SK-N-SH (cell line): ENCODE results near the gene COBL. TPM values are rescaled to one million over a fixed set of nuclear protein-coding genes. Genes with fewer than 3 reads are reported as not detected.

Source experiments
- CTCF ChIA-PET: fragments of 300-600, 350-600 bp; formaldehyde crosslinking; extraction: SDS; loops from one replicate; lab custom pipeline; 2021; lab: Yijun Ruan, JAX
- POLR2A ChIA-PET: fragments of 350-600 bp; sonication (Branson Sonifier 250); formaldehyde crosslinking; extraction: SDS; loops from one replicate; lab custom pipeline; 2020; ENCODE audit warnings: antibody characterized with exemption, inconsistent platforms; lab: Yijun Ruan, JAX
- DNase-seq: peaks from one replicate; pipeline ENCODE4 v3.0.0; 2012
- H2AFZ ChIP-seq: fragments of 200-600 bp; sonication (generic); 2 replicates; pipeline ENCODE4 v1.8.1; 2016; ENCODE audit warnings: antibody characterized with exemption, mild to moderate bottlenecking, low read depth
- H3F3A ChIP-seq: fragments of 200-600 bp; sonication (generic); replicated peaks from 2 replicates; pipeline ENCODE3; 2016; ENCODE audit warnings: antibody characterized with exemption, mild to moderate bottlenecking; ENCODE audit not compliant: insufficient read depth
- H3K27ac ChIP-seq, 2 experiments: fragments of 200-500 bp in 1 of 2; fragments of 200-600 bp in 1 of 2; sonication (Bioruptor generic) in 1 of 2; sonication (generic), shearing (Covaris generic) in 1 of 2; 2 replicates each; pipeline versions ENCODE4 v1.5.1 to v1.6.1; 2014 to 2016; ENCODE audit warnings: low read depth in 2 of 2, inconsistent platforms in 1 of 2, low read length in 1 of 2, mild to moderate bottlenecking in 1 of 2, mixed read lengths in 1 of 2
- H3K27me3 ChIP-seq: fragments of 200-600 bp; sonication (generic), shearing (Covaris generic); 2 replicates; pipeline ENCODE4 v1.6.1; 2016; ENCODE audit warnings: mixed run types; ENCODE audit not compliant: insufficient read depth
- H3K36me3 ChIP-seq, 2 experiments: fragments of 200-500 bp in 1 of 2; fragments of 200-600 bp in 1 of 2; sonication (Bioruptor generic) in 1 of 2; sonication (generic) in 1 of 2; replicated peaks in 1 of 2; 2 replicates each; pipeline versions ENCODE3 to v1.5.1; 2014 to 2016; ENCODE audit warnings: low read length in 1 of 2, mild to moderate bottlenecking in 1 of 2; ENCODE audit not compliant: insufficient read depth in 2 of 2, control insufficient read depth in 1 of 2
- H3K4me1 ChIP-seq, 2 experiments: fragments of 200-500 bp in 1 of 2; fragments of 200-600 bp in 1 of 2; sonication (Bioruptor generic) in 1 of 2; sonication (generic), shearing (Covaris generic) in 1 of 2; 2 replicates each; pipeline versions ENCODE4 v1.5.1 to v1.6.1; 2014 to 2016; ENCODE audit warnings: low read depth in 1 of 2, low read length in 1 of 2, mixed run types in 1 of 2; ENCODE audit not compliant: insufficient read depth in 2 of 2, control insufficient read depth in 1 of 2
- H3K4me2 ChIP-seq: fragments of 200-600 bp; sonication (generic), shearing (Covaris generic); 2 replicates; pipeline ENCODE4 v1.6.1; 2017; ENCODE audit warnings: mixed run types
- H3K4me3 ChIP-seq, 2 experiments: fragments of 200-500 bp in 1 of 2; fragments of 200-600 bp in 1 of 2; sonication (Bioruptor generic) in 1 of 2; sonication (generic), shearing (Covaris generic) in 1 of 2; 2 replicates each; pipeline versions ENCODE4 v1.5.1 to v1.8.1; 2014 to 2016; ENCODE audit warnings: low read depth in 2 of 2, inconsistent platforms in 1 of 2, low read length in 1 of 2, mild to moderate bottlenecking in 1 of 2, mixed read lengths in 1 of 2, moderate library complexity in 1 of 2
- H3K79me2 ChIP-seq: fragments of 200-600 bp; sonication (generic); 2 replicates; pipeline ENCODE4 v1.8.1; 2017; ENCODE audit warnings: mild to moderate bottlenecking; ENCODE audit not compliant: insufficient read depth
- H3K9ac ChIP-seq: fragments of 200-600 bp; sonication (generic); 2 replicates; pipeline ENCODE4 v1.6.1; 2017; ENCODE audit warnings: mixed run types
- H3K9me2 ChIP-seq: fragments of 200-600 bp; sonication (generic); 2 replicates; pipeline ENCODE4 v1.6.1; 2017; ENCODE audit warnings: mixed run types
- H3K9me3 ChIP-seq: fragments of 200-600 bp; sonication (generic); 2 replicates; pipeline ENCODE4 v1.6.1; 2017; ENCODE audit warnings: mixed run types, mild to moderate bottlenecking, moderate library complexity
- H4K20me1 ChIP-seq: fragments of 200-600 bp; sonication (generic); 2 replicates; pipeline ENCODE4 v1.6.1; 2017; ENCODE audit warnings: mild to moderate bottlenecking, mixed run types; ENCODE audit not compliant: insufficient read depth
- EP300 ChIP-seq, 2 experiments: IDR thresholded peaks; 2 replicates each; pipeline versions ENCODE4 v1.4.0 to v1.6.1; 2012; ENCODE audit warnings: borderline replicate concordance in 1 of 2, low read depth in 1 of 2, low read length in 1 of 2
- FOXJ3 ChIP-seq: sonication (generic); formaldehyde crosslinking; IDR thresholded peaks from 2 replicates; pipeline ENCODE4 v1.5.1; 2020; ENCODE audit warnings: mild to moderate bottlenecking, missing genetic modification reagents
- FOXM1 ChIP-seq: IDR thresholded peaks from 2 replicates; pipeline ENCODE4 v1.4.0; 2012; ENCODE audit warnings: low read depth, mild to moderate bottlenecking
- GATA2 ChIP-seq: sonication (generic); formaldehyde crosslinking; IDR thresholded peaks from 2 replicates; pipeline ENCODE4 v1.5.0; 2020; ENCODE audit warnings: mild to moderate bottlenecking, missing genetic modification reagents
- JUND ChIP-seq: IDR thresholded peaks from 2 replicates; pipeline ENCODE4 v1.4.0; 2012
- MXI1 ChIP-seq: IDR thresholded peaks from 2 replicates; pipeline ENCODE4 v1.6.1; 2012; ENCODE audit warnings: mild to moderate bottlenecking, low read depth, low read length, improper control_type of control experiment
- NRF1 ChIP-seq: IDR thresholded peaks from 2 replicates; pipeline ENCODE4 v1.6.1; 2012; ENCODE audit warnings: low read depth, mild to moderate bottlenecking, low read length
- POLR2AphosphoS5 ChIP-seq: IDR thresholded peaks from 2 replicates; pipeline ENCODE4 v1.6.1; 2012; ENCODE audit warnings: low read depth, low read length
- RAD21 ChIP-seq: IDR thresholded peaks from 2 replicates; pipeline ENCODE4 v1.6.1; 2012; ENCODE audit warnings: mild to moderate bottlenecking, low read length
- RFX5 ChIP-seq: IDR thresholded peaks from 2 replicates; pipeline ENCODE4 v1.6.1; 2012; ENCODE audit warnings: mild to moderate bottlenecking, improper control_type of control experiment, low read length
- RXRA ChIP-seq: IDR thresholded peaks from 2 replicates; pipeline ENCODE4 v1.4.0; 2012; ENCODE audit warnings: low read depth, mild to moderate bottlenecking, borderline replicate concordance
- SIN3A ChIP-seq: IDR thresholded peaks from 2 replicates; pipeline ENCODE4 v1.6.1; 2012; ENCODE audit warnings: low read depth, mild to moderate bottlenecking, low read length, moderate library complexity, borderline replicate concordance
- SMC3 ChIP-seq: IDR thresholded peaks from 2 replicates; pipeline ENCODE4 v1.6.1; 2012; ENCODE audit warnings: low read depth, low read length, improper control_type of control experiment
- TEAD4 ChIP-seq: IDR thresholded peaks from 2 replicates; pipeline ENCODE4 v1.4.0; 2012; ENCODE audit warnings: mild to moderate bottlenecking, borderline replicate concordance; ENCODE audit not compliant: insufficient read depth
- WGBS: methylation state at CpG from one replicate; pipeline ENCODE4 v1.1.6; 2017; ENCODE audit warnings: low lambda C conversion rate; 5-methylcytosine and 5-hydroxymethylcytosine counted together
- polyA plus RNA-seq, 3 experiments: library from polyadenylated mRNA; depleted of rRNA; stranded (reverse); fragments of >200 nt; gene quantifications; 2 replicates each; pipeline ENCODE4 v1.2.3, GENCODE V29; 2012
- TF ChIP-seq, protein P1 (sequence below): IDR thresholded peaks from 2 replicates; pipeline ENCODE4 v1.6.1; 2012; ENCODE audit warnings: mild to moderate bottlenecking, low read depth, low read length, moderate library complexity
- TF ChIP-seq, protein P2 (sequence below): IDR thresholded peaks from 2 replicates; pipeline ENCODE4; 2012

COBL gene
- polyA plus RNA-seq, 1 of the 3 experiments (the other 2 are of a cell fraction) = under 0.01 TPM

DNA sequence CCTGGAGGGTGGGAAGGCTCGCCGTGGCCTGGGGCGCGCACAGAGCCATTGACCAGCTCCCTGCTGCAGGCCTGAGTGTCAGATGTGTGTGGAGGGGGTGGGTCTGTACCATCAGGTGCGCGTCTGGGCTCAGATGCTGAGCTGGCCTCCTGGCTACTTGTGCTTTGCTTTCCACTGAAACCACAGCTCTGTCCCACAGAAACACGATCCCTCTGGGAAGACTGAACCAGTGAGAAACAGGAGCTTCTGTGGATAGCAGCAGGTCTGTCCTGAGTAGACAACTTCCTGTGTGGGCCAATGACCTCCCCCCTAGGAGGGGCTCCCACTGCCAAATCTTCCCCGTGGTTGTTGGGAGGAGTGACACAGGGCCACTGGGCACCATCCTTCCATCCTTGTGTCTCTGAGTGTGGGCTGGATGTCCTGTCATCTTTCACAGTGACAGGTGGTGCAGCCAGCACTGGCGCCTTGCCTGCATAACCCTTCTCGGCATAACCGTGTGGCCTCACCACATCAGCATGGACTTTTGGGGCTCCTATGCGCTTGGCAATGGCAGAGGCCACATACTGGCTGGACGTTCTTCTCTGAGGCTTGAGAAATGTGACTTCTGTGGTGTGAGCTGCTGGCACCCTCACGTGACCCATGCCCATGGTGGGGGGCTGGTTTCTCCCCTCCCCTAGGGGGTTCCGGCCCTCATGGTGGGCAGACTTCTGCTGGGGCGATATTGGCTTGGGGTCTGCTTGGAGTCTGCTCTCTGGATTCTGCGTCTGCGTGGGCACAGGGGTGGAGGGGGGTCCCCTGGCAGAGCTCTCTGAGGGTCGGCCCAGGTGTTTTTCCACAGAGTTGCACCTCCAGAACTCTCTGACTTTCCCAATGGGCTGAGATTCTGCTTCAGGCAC is 288.4 kb downstream of the COBL start:
- Histone ChIP-seq H3K27ac (no peak overlapping the region), H3K9ac (no peak overlapping the region), H2AFZ (peak overlapping the region; percentile 85), H3K9me3 (no peaks in the 10 kb centered on the region), H3K4me1 (peaks cover 0 to 6% of the 10 kb centered on the region in 2 experiments; a peak in 3 of 4 replicates), H3K9me2 (no peaks in the 10 kb centered on the region), H3K79me2 (no peaks in the 10 kb centered on the region), H4K20me1 (no peaks in the 10 kb centered on the region), H3K4me2 (peak overlapping the region; percentile 71), H3F3A (peaks cover 13% of the 10 kb centered on the region), H3K27me3 (no peaks in the 10 kb centered on the region; the same call in 1 of the 2 replicates), H3K36me3 (no peaks in the 10 kb centered on the region), H3K4me3 (peak overlapping the region in 1 of 2 experiments; percentile 51; a peak in 1 of 4 replicates)
- ChIA-PET CTCF (interaction anchor here (1.0 kb wide), 1 partner anchor 150 kb away, joined by 3 read pairs; no protein-coding TSS in a partner anchor), POLR2A (no interaction called here)
- TF ChIP-seq, protein P1, sequence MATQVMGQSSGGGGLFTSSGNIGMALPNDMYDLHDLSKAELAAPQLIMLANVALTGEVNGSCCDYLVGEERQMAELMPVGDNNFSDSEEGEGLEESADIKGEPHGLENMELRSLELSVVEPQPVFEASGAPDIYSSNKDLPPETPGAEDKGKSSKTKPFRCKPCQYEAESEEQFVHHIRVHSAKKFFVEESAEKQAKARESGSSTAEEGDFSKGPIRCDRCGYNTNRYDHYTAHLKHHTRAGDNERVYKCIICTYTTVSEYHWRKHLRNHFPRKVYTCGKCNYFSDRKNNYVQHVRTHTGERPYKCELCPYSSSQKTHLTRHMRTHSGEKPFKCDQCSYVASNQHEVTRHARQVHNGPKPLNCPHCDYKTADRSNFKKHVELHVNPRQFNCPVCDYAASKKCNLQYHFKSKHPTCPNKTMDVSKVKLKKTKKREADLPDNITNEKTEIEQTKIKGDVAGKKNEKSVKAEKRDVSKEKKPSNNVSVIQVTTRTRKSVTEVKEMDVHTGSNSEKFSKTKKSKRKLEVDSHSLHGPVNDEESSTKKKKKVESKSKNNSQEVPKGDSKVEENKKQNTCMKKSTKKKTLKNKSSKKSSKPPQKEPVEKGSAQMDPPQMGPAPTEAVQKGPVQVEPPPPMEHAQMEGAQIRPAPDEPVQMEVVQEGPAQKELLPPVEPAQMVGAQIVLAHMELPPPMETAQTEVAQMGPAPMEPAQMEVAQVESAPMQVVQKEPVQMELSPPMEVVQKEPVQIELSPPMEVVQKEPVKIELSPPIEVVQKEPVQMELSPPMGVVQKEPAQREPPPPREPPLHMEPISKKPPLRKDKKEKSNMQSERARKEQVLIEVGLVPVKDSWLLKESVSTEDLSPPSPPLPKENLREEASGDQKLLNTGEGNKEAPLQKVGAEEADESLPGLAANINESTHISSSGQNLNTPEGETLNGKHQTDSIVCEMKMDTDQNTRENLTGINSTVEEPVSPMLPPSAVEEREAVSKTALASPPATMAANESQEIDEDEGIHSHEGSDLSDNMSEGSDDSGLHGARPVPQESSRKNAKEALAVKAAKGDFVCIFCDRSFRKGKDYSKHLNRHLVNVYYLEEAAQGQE = no peak
- TF ChIP-seq RFX5 = no peak
- TF ChIP-seq FOXM1 = no peak
- TF ChIP-seq JUND = no peak
- no peak for TF ChIP-seq SIN3A
- TF ChIP-seq SMC3 = no peak
- TF ChIP-seq FOXJ3 (CRISPR knock-in tag) = no peak
- no peak for TF ChIP-seq MXI1
- no peak for TF ChIP-seq TEAD4
- no peak for DNase-seq
- WGBS = 32% methylated on average over 16 of the region's 19 CpGs

DNA sequence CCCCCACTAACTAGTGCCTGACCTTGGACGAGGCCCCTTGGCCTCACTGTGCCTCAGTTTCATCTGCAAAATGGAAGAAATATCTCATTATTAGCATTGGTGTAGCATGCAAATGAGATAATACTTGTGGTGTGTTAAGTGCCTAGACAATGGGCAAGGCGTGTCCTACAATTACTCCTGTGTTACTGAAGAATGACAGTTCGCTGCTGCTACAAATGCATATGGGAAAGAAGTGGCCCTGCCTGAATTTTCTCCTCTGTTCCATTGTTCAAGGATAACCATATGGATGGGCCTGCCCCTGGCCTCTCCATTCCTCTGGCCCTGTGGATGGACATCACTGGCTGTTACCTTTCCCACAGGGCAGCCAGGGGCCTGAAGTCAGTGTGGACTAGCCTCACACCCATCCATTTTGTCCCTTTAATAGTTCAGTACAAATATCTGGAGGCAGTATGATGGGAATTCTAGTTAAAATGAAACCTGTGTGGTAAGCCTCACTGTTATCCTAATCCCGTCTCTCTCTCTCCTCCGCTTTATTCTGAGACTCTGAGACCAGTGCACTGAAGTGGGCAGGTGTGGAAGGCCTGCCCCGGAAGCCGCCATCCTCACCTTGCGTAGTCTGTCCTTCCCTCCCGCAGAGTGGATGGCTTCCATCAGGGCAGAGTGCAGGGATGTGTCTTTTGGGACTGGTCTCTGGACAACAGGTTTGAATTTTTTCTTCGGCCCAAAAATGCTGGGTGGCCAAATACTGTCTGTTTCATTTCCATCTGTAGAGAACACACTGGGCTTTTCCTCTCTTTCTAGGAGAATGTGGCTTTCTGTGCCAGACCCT is 289.3 kb downstream of the COBL start:
- Histone ChIP-seq H3K4me2 (no peak overlapping the region), H3K9me2 (no peaks in the 10 kb centered on the region), H3K36me3 (no peaks in the 10 kb centered on the region), H3F3A (peaks cover 13% of the 10 kb centered on the region), H2AFZ (no peak overlapping the region), H3K4me1 (peaks cover 0 to 6% of the 10 kb centered on the region in 2 experiments; a peak in 3 of 4 replicates), H3K4me3 (no peak overlapping the region), H3K9ac (no peak overlapping the region), H4K20me1 (no peaks in the 10 kb centered on the region), H3K27me3 (no peaks in the 10 kb centered on the region; the same call in 1 of the 2 replicates), H3K27ac (no peak overlapping the region), H3K79me2 (no peaks in the 10 kb centered on the region), H3K9me3 (no peaks in the 10 kb centered on the region)
- WGBS = 39% methylated on average over 10 of the region's 10 CpGs
- CTCF ChIA-PET = interaction anchor here (1.0 kb wide), 1 partner anchor 151 kb away, joined by 3 read pairs; no protein-coding TSS in a partner anchor
- POLR2A ChIA-PET = no interaction called here
- no peak for DNase-seq
- TF ChIP-seq, protein P1 = no peak
- TF ChIP-seq POLR2AphosphoS5 (no peak), SIN3A (no peak), NRF1 (no peak), RXRA (no peak), FOXM1 (no peak), GATA2 (CRISPR knock-in tag) (no peak), EP300 (IDR thresholded peaks at IDR 0.05; ENCODE audit: borderline replicate concordance in 1 of 2, low read depth in 1 of 2, low read length in 1 of 2) (no peak), RAD21 (no peak)
- TF ChIP-seq, protein P2, sequence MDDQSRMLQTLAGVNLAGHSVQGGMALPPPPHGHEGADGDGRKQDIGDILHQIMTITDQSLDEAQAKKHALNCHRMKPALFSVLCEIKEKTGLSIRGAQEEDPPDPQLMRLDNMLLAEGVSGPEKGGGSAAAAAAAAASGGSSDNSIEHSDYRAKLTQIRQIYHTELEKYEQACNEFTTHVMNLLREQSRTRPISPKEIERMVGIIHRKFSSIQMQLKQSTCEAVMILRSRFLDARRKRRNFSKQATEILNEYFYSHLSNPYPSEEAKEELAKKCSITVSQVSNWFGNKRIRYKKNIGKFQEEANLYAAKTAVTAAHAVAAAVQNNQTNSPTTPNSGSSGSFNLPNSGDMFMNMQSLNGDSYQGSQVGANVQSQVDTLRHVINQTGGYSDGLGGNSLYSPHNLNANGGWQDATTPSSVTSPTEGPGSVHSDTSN = no peak
